ENCODE measurements around the gene ERICH2.
"Not testable (repeated sequence)": the region's sequence is repeated elsewhere in the genome, so short reads cannot be mapped to it uniquely, and the experiment has no call there.

Gene ERICH2

GRCh38 chr2:170770008-170770605 lies at the start of gene ERICH2:
Gene ERICH2, plus strand, starts transcription at chr2:170770378. Its CDS starts 304 bp downstream, at chr2:170770682.
- DNase-seq (ENCODE audit: low read depth), result peak; percentile 6

- DNase-seq (ENCODE audit: low read depth), result no peak
Observed at GRCh38 chr2:170721678-170722077, 48.5 kb upstream of the ERICH2 start.

GRCh38 chr2:170722301-170722700 lies 47.9 kb upstream of the ERICH2 start:
- no peak for DNase-seq (ENCODE audit: low read depth)

- no peak for DNase-seq (ENCODE audit: low read depth)
Observed at GRCh38 chr2:170723446-170723958, 46.7 kb upstream of the ERICH2 start.

GRCh38 chr2:170733798-170734600 lies 36.2 kb upstream of the ERICH2 start:
- DNase-seq (ENCODE audit: low read depth), result no peak

- not testable (repeated sequence) for DNase-seq (ENCODE audit: low read depth)
Observed at GRCh38 chr2:170734601-170735000, 35.6 kb upstream of the ERICH2 start.

GRCh38 chr2:170736628-170737027 lies 33.5 kb upstream of the ERICH2 start:
- no peak for DNase-seq (ENCODE audit: low read depth)

GRCh38 chr2:170737406-170737805 lies 32.8 kb upstream of the ERICH2 start:
- no peak for DNase-seq (ENCODE audit: low read depth)

- DNase-seq (ENCODE audit: low read depth), result no peak
Observed at GRCh38 chr2:170737821-170738220, 32.4 kb upstream of the ERICH2 start.

GRCh38 chr2:170739048-170739447 lies 31.1 kb upstream of the ERICH2 start:
- DNase-seq (ENCODE audit: low read depth), result no peak

GRCh38 chr2:170739507-170740046 lies 30.6 kb upstream of the ERICH2 start:
- no peak for DNase-seq (ENCODE audit: low read depth)

- DNase-seq (ENCODE audit: low read depth), result no peak
Observed at GRCh38 chr2:170740660-170741059, 29.5 kb upstream of the ERICH2 start.

GRCh38 chr2:170742000-170742399 lies 28.2 kb upstream of the ERICH2 start:
- DNase-seq (ENCODE audit: low read depth), result no peak

GRCh38 chr2:170742896-170743529 lies 27.2 kb upstream of the ERICH2 start:
- no peak for DNase-seq (ENCODE audit: low read depth)

GRCh38 chr2:170743530-170744239 lies 26.5 kb upstream of the ERICH2 start:
- DNase-seq (ENCODE audit: low read depth), result no peak

- DNase-seq (ENCODE audit: low read depth), result no peak
Observed at GRCh38 chr2:170744248-170745002, 25.8 kb upstream of the ERICH2 start.

- no peak for DNase-seq (ENCODE audit: low read depth)
Observed at GRCh38 chr2:170745305-170745704, 24.9 kb upstream of the ERICH2 start.

GRCh38 chr2:170747921-170748320 lies 22.3 kb upstream of the ERICH2 start:
- DNase-seq (ENCODE audit: low read depth), result no peak

GRCh38 chr2:170751555-170751954 lies 18.6 kb upstream of the ERICH2 start:
- DNase-seq (ENCODE audit: low read depth), result not testable (repeated sequence)

- no peak for DNase-seq (ENCODE audit: low read depth)
Observed at GRCh38 chr2:170761572-170761971, 8.6 kb upstream of the ERICH2 start.

GRCh38 chr2:170762760-170763159 lies 7.4 kb upstream of the ERICH2 start:
- DNase-seq (ENCODE audit: low read depth), result no peak

Data from stimulated activated CD4-positive, alpha-beta T cell treated with anti-CD3 and anti-CD28 coated beads, Interleukin-2, amount 100 ng/mL, for 4 hours (primary cell).